Neuronal stem cell (in vitro differentiated cells): ENCODE data around the gene BPNT1.

ENCODE experiments used
- DNase-seq: peaks from one replicate; pipeline ENCODE4 v3.0.0-alpha.2; 2013; ENCODE audit warnings: low spot score
- H2AFZ ChIP-seq: one replicate; pipeline ENCODE4 v1.6.1; 2013; ENCODE audit warnings: mild to moderate bottlenecking, low read length, inconsistent platforms
- H2AK5ac ChIP-seq: 2 replicates; pipeline ENCODE4 v1.6.1; 2013; ENCODE audit warnings: low read depth, mild to moderate bottlenecking, inconsistent platforms, low read length, moderate library complexity, mixed read lengths
- H2BK120ac ChIP-seq: 2 replicates; pipeline ENCODE4 v1.6.1; 2013; ENCODE audit warnings: low read depth, mild to moderate bottlenecking, inconsistent platforms, low read length, moderate library complexity, mixed read lengths
- H2BK12ac ChIP-seq: one replicate; pipeline ENCODE4 v1.6.1; 2013; ENCODE audit warnings: low read length, inconsistent platforms
- H2BK15ac ChIP-seq: 2 replicates; pipeline ENCODE4 v1.6.1; 2013; ENCODE audit warnings: mild to moderate bottlenecking, low read length, inconsistent platforms, mixed read lengths
- H2BK5ac ChIP-seq: one replicate; pipeline ENCODE4 v1.6.1; 2013; ENCODE audit warnings: inconsistent platforms, mild to moderate bottlenecking, low read length, moderate library complexity
- H3K14ac ChIP-seq: one replicate; pipeline ENCODE4 v1.6.1; 2013; ENCODE audit warnings: low read length, inconsistent platforms
- H3K18ac ChIP-seq: 2 replicates; pipeline ENCODE4 v1.6.1; 2013; ENCODE audit warnings: low read length, inconsistent platforms
- H3K23ac ChIP-seq: 2 replicates; pipeline ENCODE4 v1.6.1; 2013; ENCODE audit warnings: low read depth, mild to moderate bottlenecking, mixed read lengths, low read length, inconsistent platforms; ENCODE audit not compliant: poor library complexity
- H3K27ac ChIP-seq: replicated peaks from 3 replicates; pipeline ENCODE4 v1.5.1; 2013; ENCODE audit warnings: low read length, inconsistent platforms
- H3K27me3 ChIP-seq, 3 experiments: 2 replicates each; pipeline ENCODE4 v1.6.1; 2013; ENCODE audit warnings: low read length in 3 of 3, mild to moderate bottlenecking in 2 of 3, inconsistent platforms in 1 of 3, low read depth in 1 of 3, mixed read lengths in 1 of 3, moderate library complexity in 1 of 3; ENCODE audit not compliant: control insufficient read depth in 3 of 3, insufficient read depth in 3 of 3
- H3K36me3 ChIP-seq, 2 donors: replicated peaks in 1 of 2; 2 replicates each; pipeline ENCODE4 v1.6.1; 2013; ENCODE audit warnings: low read length in 2 of 2; ENCODE audit not compliant: control insufficient read depth in 2 of 2, insufficient read depth in 2 of 2
- H3K4ac ChIP-seq: 2 replicates; pipeline ENCODE4 v1.6.1; 2013; ENCODE audit warnings: inconsistent platforms, mild to moderate bottlenecking, low read length, moderate library complexity
- H3K4me1 ChIP-seq, 2 donors: 1 replicate in 1 of 2; 2 replicates in 1 of 2; pipeline ENCODE4 v1.6.1; 2013; ENCODE audit warnings: low read length in 2 of 2, low read depth in 1 of 2; ENCODE audit not compliant: control insufficient read depth in 2 of 2, insufficient read depth in 1 of 2
- H3K4me2 ChIP-seq: one replicate; pipeline ENCODE4 v1.6.1; 2013; ENCODE audit warnings: mild to moderate bottlenecking, low read length, inconsistent platforms; ENCODE audit not compliant: insufficient read depth, poor library complexity, severe bottlenecking
- H3K4me3 ChIP-seq, 2 donors: 2 replicates each; pipeline ENCODE4 v1.5.1; 2013; ENCODE audit warnings: low read length in 2 of 2, mild to moderate bottlenecking in 2 of 2, inconsistent platforms in 1 of 2, moderate library complexity in 1 of 2
- H3K79me1 ChIP-seq: one replicate; pipeline ENCODE4 v1.6.1; 2013; ENCODE audit warnings: low read depth, mild to moderate bottlenecking, inconsistent platforms, low read length, moderate library complexity
- H3K9ac ChIP-seq: one replicate; pipeline ENCODE4 v1.6.1; 2013; ENCODE audit warnings: mild to moderate bottlenecking, low read depth, low read length, inconsistent platforms; ENCODE audit not compliant: poor library complexity
- H3K9me3 ChIP-seq, 2 donors: replicated peaks in 1 of 2; 2 replicates each; pipeline versions ENCODE3 to v1.6.1; 2013; ENCODE audit warnings: low read length in 2 of 2, mild to moderate bottlenecking in 2 of 2, inconsistent platforms in 1 of 2, low read depth in 1 of 2, mixed read lengths in 1 of 2, moderate library complexity in 1 of 2; ENCODE audit not compliant: control insufficient read depth in 2 of 2, insufficient read depth in 1 of 2
- H4K8ac ChIP-seq: one replicate; pipeline ENCODE4 v1.6.1; 2013; ENCODE audit warnings: low read depth, mild to moderate bottlenecking, inconsistent platforms, low read length, moderate library complexity
- H4K91ac ChIP-seq: one replicate; pipeline ENCODE4 v1.6.1; 2013; ENCODE audit warnings: low read length, low read depth, mild to moderate bottlenecking, inconsistent platforms; ENCODE audit not compliant: poor library complexity
- WGBS, 2 donors: extraction: QIAGEN DNeasy Blood & Tissue Kit; methylation state at CpG; one replicate each; pipeline ENCODE4 v1.1.7; 2013; ENCODE audit warnings: missing lambda C conversion rate in 2 of 2, mixed read lengths in 1 of 2; ENCODE audit not compliant: insufficient read length in 2 of 2, insufficient replicate concordance in 1 of 2; ENCODE audit errors: extremely low coverage in 2 of 2; 5-methylcytosine and 5-hydroxymethylcytosine counted together

The BPNT1 gene

DNA sequence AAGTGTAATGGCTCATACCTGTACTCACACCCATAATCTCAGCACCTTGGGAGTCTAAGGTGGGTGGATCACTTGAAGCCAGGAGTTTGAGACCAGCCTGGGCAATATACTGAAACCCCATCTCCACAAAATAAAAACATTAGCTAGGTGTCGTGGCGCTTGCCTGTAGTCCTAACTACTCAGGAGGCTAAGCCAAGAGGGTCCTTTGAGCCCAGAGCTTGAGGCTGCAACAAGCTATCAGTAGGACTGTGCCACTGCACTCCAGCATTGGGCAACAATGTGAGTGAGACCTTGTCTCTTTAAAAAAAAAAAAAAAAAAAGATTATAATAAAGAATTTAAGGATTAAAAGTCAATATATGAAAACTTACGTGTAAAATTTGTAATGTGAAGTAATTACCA, 11.7 kb downstream of the BPNT1 start:
- H3K9me3 ChIP-seq = no peaks in the 10 kb centered on the region
- peaks cover 4% of the 10 kb centered on the region for H3K79me1 ChIP-seq
- no peak overlapping the region for H4K91ac ChIP-seq
- H3K14ac ChIP-seq = no peak overlapping the region
- H3K27me3 ChIP-seq = no peaks in the 10 kb centered on the region
- H3K36me3 ChIP-seq = peaks cover 0 to 23% of the 10 kb centered on the region in 2 donors
- no peak overlapping the region for H2BK15ac ChIP-seq
- H4K8ac ChIP-seq = no peak overlapping the region
- no peak overlapping the region for H3K4ac ChIP-seq
- H2BK120ac ChIP-seq = no peak overlapping the region
- no peak overlapping the region for H3K23ac ChIP-seq
- no peak overlapping the region for H3K4me2 ChIP-seq
- no peak overlapping the region for H2AK5ac ChIP-seq
- no peak overlapping the region for H3K9ac ChIP-seq
- DNase-seq = no peak
- H3K27ac ChIP-seq = no peak overlapping the region
- H2BK5ac ChIP-seq = no peak overlapping the region
- no peak overlapping the region for H3K4me3 ChIP-seq
- no peak overlapping the region for H2BK12ac ChIP-seq
- H2AFZ ChIP-seq = no peak overlapping the region
- no peak overlapping the region for H3K18ac ChIP-seq
- WGBS, 2 donors = no CpG with 5 or more reads among the region's 3 CpGs
- H3K4me1 ChIP-seq = no peaks in the 10 kb centered on the region

DNA sequence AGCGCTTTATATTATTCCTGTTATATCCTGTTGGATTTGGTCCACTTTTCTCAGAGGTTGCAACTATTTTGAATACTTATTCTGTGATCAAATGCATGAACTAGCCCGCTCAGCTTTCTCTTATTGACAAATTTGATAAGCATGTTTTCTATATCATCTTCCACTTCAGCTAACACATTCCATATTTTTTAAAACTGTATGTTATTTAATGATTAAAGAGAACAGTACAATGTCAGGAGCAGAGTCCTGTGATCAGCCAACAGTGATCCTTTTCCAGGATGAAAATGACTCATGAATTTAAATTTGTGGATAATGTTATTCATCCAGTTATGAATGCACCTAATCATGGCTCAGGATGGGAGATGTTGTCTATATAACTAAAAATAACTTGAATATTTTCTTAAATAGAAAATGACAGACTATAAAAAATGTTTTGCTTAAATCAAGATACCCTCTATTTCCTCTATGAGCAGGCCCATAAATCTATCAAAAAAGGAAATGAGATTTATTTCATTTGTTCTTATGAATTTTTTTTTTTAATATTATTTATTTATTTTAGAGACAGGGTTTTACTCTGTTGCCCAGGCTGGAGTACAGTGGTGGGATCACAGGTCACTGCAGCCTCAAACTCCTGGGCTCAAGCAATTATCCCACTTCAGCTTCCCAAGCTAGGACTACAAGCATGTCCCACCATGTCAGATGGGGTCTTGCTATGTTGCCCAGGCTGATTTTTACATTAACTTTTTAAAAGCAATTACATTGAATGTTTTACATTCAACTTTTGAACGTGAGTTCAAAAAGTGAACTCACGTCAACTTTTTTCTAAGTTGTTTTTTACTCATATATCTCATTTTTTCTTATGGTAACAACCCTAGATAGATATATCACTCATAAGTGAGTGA, 12.5 kb downstream of the BPNT1 start:
- Histone ChIP-seq H3K23ac (no peak overlapping the region), H2AFZ (no peak overlapping the region), H2BK5ac (no peak overlapping the region), H3K9me3 (no peaks in the 10 kb centered on the region), H3K4me1 (no peaks in the 10 kb centered on the region), H2AK5ac (no peak overlapping the region), H3K4me3 (no peak overlapping the region), H3K36me3 (peaks cover 2 to 31% of the 10 kb centered on the region in 2 donors), H3K4me2 (no peak overlapping the region), H4K8ac (no peak overlapping the region), H2BK12ac (no peak overlapping the region), H2BK120ac (no peak overlapping the region), H3K27me3 (no peaks in the 10 kb centered on the region), H3K4ac (no peak overlapping the region), H3K9ac (no peak overlapping the region), H3K14ac (no peak overlapping the region), H2BK15ac (no peak overlapping the region), H3K79me1 (peaks cover 3% of the 10 kb centered on the region), H3K27ac (no peak overlapping the region), H3K18ac (no peak overlapping the region), H4K91ac (no peak overlapping the region)
- no peak for DNase-seq
- WGBS, 2 donors = no CpG with 5 or more reads among the region's 4 CpGs

DNA sequence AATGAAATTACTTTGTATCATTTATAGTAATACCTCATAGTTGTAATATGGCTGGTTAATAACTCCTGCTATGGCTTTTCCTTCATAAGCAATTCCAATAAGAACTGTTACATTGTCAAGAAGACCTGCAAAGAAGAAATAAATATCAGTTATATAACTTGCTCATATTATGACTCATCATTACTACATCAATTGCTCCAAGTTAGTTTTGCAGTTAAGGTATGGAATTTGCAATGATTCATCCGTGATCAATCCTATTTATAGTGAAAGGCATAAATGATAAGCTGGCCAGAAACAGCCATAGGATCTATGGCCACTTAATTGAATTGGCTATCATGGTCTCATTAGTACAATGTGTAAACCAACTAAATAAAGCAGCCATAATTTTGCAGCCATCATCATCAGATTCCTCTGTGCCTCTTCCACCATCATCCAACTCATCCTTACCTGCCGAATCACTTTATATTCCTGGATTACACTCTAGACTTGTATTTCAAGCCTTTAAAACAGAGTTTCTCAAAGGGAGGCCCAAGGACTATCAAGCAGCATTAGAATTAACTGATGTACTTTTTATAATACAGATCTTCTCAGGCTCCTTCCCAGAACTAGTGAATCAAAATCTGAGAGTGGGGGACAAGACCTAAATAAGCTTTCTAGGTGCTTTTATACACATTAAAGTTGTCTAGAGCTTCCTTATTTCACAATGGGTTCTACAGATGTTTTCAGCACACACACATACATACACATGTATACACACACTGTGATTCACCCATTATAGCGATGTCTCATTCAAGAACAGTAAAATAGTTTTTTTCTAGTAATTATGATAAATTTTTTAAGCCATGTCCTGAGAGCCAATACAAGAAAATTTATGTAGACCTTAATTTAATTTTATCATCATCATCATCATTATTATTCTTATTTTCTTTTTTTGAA, 22.1 kb downstream of the BPNT1 start:
- no peak overlapping the region for H3K14ac ChIP-seq
- no peak overlapping the region for H2BK12ac ChIP-seq
- peaks cover 5 to 61% of the 10 kb centered on the region in 2 donors for H3K36me3 ChIP-seq
- no peak overlapping the region for H3K4me2 ChIP-seq
- H3K18ac ChIP-seq = no peak overlapping the region
- no peak overlapping the region for H3K4ac ChIP-seq
- no peak overlapping the region for H4K91ac ChIP-seq
- H2AFZ ChIP-seq = no peak overlapping the region
- no peak overlapping the region for H2AK5ac ChIP-seq
- no peak overlapping the region for H2BK15ac ChIP-seq
- no peak for DNase-seq
- no peak overlapping the region for H3K23ac ChIP-seq
- no peak overlapping the region for H3K4me3 ChIP-seq
- H3K27ac ChIP-seq = no peak overlapping the region
- H3K9me3 ChIP-seq = peaks cover 0 to 2% of the 10 kb centered on the region in 2 donors
- no peak overlapping the region for H2BK5ac ChIP-seq
- H4K8ac ChIP-seq = no peak overlapping the region
- H3K4me1 ChIP-seq = no peaks in the 10 kb centered on the region
- H3K79me1 ChIP-seq = no peaks in the 10 kb centered on the region
- WGBS, 2 donors = no CpG with 5 or more reads among the region's 3 CpGs
- H3K27me3 ChIP-seq = no peaks in the 10 kb centered on the region
- H2BK120ac ChIP-seq = no peak overlapping the region
- no peak overlapping the region for H3K9ac ChIP-seq

DNA sequence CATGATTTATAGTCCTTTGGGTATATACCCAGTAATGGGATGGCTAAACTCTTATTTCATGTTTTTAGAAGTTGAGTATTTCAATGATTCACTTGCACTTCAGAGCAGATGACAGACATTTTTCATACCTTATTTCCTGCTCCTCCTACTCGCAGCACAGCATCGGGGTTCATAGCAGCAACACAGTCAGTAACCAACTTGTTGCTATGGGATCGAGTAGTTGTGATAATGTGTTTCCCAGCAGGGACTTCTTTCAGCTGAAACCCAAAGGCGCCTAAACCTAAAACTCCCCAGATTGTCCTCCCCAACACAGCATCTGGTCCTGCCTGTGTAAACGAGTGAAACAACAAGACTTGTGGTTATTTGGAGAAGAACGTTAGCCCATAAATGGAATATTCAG, 27.0 kb downstream of the BPNT1 start:
- H2BK12ac ChIP-seq = no peak overlapping the region
- H2BK15ac ChIP-seq = no peak overlapping the region
- H2BK120ac ChIP-seq = no peak overlapping the region
- no CpG with 5 or more reads among the region's 6 CpGs for WGBS, 2 donors
- no peak overlapping the region for H3K4ac ChIP-seq
- H2AK5ac ChIP-seq = no peak overlapping the region
- no peak overlapping the region for H3K9ac ChIP-seq
- no peak overlapping the region for H2BK5ac ChIP-seq
- no peak overlapping the region for H3K4me3 ChIP-seq
- no peaks in the 10 kb centered on the region for H3K4me1 ChIP-seq
- no peaks in the 10 kb centered on the region for H3K79me1 ChIP-seq
- DNase-seq = no peak
- H3K4me2 ChIP-seq = no peak overlapping the region
- H3K23ac ChIP-seq = no peak overlapping the region
- no peak overlapping the region for H3K14ac ChIP-seq
- no peak overlapping the region for H4K8ac ChIP-seq
- no peak overlapping the region for H2AFZ ChIP-seq
- peaks cover 0 to 3% of the 10 kb centered on the region in 2 donors for H3K9me3 ChIP-seq
- no peak overlapping the region for H4K91ac ChIP-seq
- H3K36me3 ChIP-seq = peaks cover 3 to 65% of the 10 kb centered on the region in 2 donors
- no peaks in the 10 kb centered on the region for H3K27me3 ChIP-seq
- no peak overlapping the region for H3K27ac ChIP-seq
- no peak overlapping the region for H3K18ac ChIP-seq
